Prostate gland (tissue), 2 donors: ENCODE results near the gene PKHD1. TPM values are rescaled to one million over a fixed set of nuclear protein-coding genes. Genes with fewer than 3 reads are reported as not detected.

Experiments used
- DNase-seq: peaks from one replicate; pipeline ENCODE4 v3.0.0-alpha.2; 2019; ENCODE audit warnings: low spot score
- H3K27ac ChIP-seq, 2 donors: fragments of 200-600 bp; sonication (generic); 2 replicates each; pipeline ENCODE4 v1.5.1; 2017 to 2019
- H3K27me3 ChIP-seq: fragments of 200-600 bp; sonication (generic); replicated peaks from 2 replicates; pipeline ENCODE4 v1.5.1; 2019; ENCODE audit not compliant: insufficient read depth
- H3K36me3 ChIP-seq, 2 donors: fragments of 200-600 bp; sonication (generic); 1 replicate in 1 of 2; 2 replicates in 1 of 2; pipeline versions ENCODE4 v1.5.1 to v1.8.1; 2017 to 2019
- H3K4me1 ChIP-seq: fragments of 200-600 bp; sonication (generic); replicated peaks from 2 replicates; pipeline ENCODE4 v1.5.1; 2019
- H3K4me3 ChIP-seq, 2 donors: fragments of 200-600 bp; sonication (generic); 2 replicates each; pipeline ENCODE4 v1.5.1; 2017 to 2019
- H3K9me3 ChIP-seq: fragments of 200-600 bp; sonication (generic); 2 replicates; pipeline ENCODE4 v1.5.1; 2017
- POLR2A ChIP-seq: fragments of 450-650 bp; IDR thresholded peaks from one replicate; pipeline ENCODE4 v1.6.1; 2016; ENCODE audit warnings: antibody characterized with exemption, mild to moderate bottlenecking
- POLR2AphosphoS5 ChIP-seq: sonication (generic); formaldehyde crosslinking; IDR thresholded peaks from one replicate; pipeline ENCODE4 v1.6.1; 2017; ENCODE audit warnings: antibody characterized with exemption
- WGBS: methylation state at CpG from one replicate; pipeline ENCODE4 v1.1.5; 2018; 5-methylcytosine and 5-hydroxymethylcytosine counted together
- intact Hi-C: fragments of 100-400 bp; cut with DNase I; formaldehyde crosslinking; loops from one replicate; pipeline ENCODE4 v1.14.2; 2022
- total RNA-seq, 2 donors: library from RNA; depleted of rRNA; stranded (reverse); fragments of >200 nt; gene quantifications; one replicate each; pipeline ENCODE4 v1.1.0, GENCODE V29; 2016
- TF ChIP-seq, protein P1 (sequence below), 4 experiments: fragments of 200-600 bp in 2 of 4; fragments of 450-650 bp in 2 of 4; sonication (generic) in 2 of 4; IDR thresholded peaks; 1 replicate in 3 of 4; 2 replicates in 1 of 4; pipeline ENCODE4 v1.5.1; 2016 to 2019; ENCODE audit warnings: antibody characterized with exemption in 4 of 4, mild to moderate bottlenecking in 2 of 4, moderate library complexity in 2 of 4

The PKHD1 gene
- total RNA-seq, 2 donors from 2014 or later = 0.46 to 1.1 TPM

DNA sequence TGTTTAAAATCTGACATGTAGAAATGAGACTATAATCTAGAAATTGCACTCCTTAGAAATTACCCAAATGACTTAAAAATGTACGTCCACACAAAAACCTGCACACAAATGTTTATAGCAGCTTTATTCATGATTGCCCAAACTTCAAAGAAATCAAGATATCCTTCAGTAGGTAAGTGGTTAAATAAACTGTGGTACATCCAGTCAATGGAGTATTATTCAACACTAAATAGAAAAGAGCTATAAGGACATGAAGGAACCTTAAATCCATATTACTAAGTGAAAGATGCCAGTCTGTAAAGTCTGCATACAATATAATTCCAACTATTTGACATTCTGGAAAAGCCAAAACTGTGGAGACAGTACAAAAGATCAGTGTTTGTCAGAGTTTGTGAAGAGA lies 513.4 kb downstream of the PKHD1 start:
- no peaks in the 10 kb centered on the region for H3K9me3 ChIP-seq
- intact Hi-C loops = no loop called here
- H3K4me1 ChIP-seq = no peaks in the 10 kb centered on the region
- no peaks in the 10 kb centered on the region for H3K36me3 ChIP-seq
- DNase-seq = no peak
- no peak overlapping the region for H3K27ac ChIP-seq
- H3K4me3 ChIP-seq = no peak overlapping the region
- WGBS = 82% methylated on average over 1 of the region's 1 CpG
- no peaks in the 10 kb centered on the region for H3K27me3 ChIP-seq
- no peak for TF ChIP-seq POLR2A
- TF ChIP-seq, protein P1, sequence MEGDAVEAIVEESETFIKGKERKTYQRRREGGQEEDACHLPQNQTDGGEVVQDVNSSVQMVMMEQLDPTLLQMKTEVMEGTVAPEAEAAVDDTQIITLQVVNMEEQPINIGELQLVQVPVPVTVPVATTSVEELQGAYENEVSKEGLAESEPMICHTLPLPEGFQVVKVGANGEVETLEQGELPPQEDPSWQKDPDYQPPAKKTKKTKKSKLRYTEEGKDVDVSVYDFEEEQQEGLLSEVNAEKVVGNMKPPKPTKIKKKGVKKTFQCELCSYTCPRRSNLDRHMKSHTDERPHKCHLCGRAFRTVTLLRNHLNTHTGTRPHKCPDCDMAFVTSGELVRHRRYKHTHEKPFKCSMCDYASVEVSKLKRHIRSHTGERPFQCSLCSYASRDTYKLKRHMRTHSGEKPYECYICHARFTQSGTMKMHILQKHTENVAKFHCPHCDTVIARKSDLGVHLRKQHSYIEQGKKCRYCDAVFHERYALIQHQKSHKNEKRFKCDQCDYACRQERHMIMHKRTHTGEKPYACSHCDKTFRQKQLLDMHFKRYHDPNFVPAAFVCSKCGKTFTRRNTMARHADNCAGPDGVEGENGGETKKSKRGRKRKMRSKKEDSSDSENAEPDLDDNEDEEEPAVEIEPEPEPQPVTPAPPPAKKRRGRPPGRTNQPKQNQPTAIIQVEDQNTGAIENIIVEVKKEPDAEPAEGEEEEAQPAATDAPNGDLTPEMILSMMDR (IDR thresholded peaks at IDR 0.05) = no peak

DNA sequence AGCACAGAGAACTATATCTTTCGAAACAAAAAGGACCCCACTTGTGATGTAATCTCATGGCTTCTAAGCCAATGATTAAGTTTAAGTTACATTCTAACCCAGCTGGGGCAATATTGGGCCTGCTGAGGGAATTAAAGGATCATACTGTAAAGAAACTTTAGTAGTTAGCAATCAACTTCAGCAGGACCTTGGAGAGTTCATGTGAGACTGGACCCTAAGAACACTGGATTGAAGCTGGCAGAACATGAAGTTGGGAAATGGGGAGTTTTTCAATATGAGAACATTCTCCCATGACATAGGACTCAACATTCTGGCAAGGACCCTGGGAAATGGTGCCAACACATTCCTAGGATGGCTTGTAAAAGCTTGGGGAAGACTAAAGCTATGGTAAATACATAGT lies 516.2 kb downstream of the PKHD1 start:
- 94% methylated on average over 1 of the region's 1 CpG for WGBS
- H3K9me3 ChIP-seq = no peaks in the 10 kb centered on the region
- H3K4me1 ChIP-seq = no peaks in the 10 kb centered on the region
- DNase-seq = no peak
- no peak overlapping the region for H3K4me3 ChIP-seq
- H3K27ac ChIP-seq = no peak overlapping the region
- TF ChIP-seq POLR2AphosphoS5 (no peak), POLR2A (no peak)
- TF ChIP-seq, protein P1 (IDR thresholded peaks at IDR 0.05) = no peak
- H3K27me3 ChIP-seq = no peaks in the 10 kb centered on the region
- no peaks in the 10 kb centered on the region for H3K36me3 ChIP-seq
- intact Hi-C loops = no loop called here

DNA sequence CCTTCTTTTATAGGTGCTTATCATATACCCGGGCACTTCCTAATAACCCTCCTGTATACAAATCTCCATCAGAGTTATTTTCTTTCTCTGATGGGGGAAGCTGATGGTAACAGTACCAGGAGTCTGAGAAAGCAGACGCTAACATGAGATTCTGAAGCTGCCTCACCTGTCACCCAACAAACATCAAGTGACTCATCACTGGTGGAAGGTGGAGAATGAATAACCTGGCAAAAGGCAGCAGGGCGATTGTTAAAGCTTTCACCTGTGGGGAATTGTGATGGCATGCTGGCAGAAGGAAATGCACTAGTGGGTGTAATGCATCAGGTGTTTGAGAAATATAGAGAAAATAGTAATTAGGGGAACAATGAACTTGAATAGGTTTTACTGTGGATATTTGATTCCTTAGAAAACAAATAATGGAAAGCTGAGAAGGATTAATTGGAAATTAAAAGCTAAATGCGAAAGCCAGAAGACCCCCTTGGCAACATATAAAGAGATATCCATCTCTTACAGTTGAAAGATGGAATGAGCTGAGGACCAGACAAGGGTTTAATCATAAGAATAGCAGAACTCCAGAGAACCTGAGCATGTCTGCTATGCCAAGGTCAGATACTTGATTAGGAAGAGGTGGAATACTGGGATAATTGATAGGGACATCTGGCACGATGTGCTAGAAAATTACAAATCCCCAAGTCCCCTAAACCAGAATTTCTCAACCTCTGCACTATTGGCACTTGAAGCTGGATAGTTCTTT lies 517.1 kb downstream of the PKHD1 start:
- no peaks in the 10 kb centered on the region for H3K36me3 ChIP-seq
- intact Hi-C loops = no loop called here
- H3K27ac ChIP-seq = no peak overlapping the region
- WGBS = 72% methylated on average over 5 of the region's 5 CpGs
- no peaks in the 10 kb centered on the region for H3K9me3 ChIP-seq
- H3K4me1 ChIP-seq = no peaks in the 10 kb centered on the region
- H3K27me3 ChIP-seq = no peaks in the 10 kb centered on the region
- DNase-seq = no peak
- H3K4me3 ChIP-seq = no peak overlapping the region
- TF ChIP-seq POLR2AphosphoS5 = no peak
- no peak for TF ChIP-seq POLR2A
- TF ChIP-seq, protein P1 (IDR thresholded peaks at IDR 0.05) = no peak

DNA sequence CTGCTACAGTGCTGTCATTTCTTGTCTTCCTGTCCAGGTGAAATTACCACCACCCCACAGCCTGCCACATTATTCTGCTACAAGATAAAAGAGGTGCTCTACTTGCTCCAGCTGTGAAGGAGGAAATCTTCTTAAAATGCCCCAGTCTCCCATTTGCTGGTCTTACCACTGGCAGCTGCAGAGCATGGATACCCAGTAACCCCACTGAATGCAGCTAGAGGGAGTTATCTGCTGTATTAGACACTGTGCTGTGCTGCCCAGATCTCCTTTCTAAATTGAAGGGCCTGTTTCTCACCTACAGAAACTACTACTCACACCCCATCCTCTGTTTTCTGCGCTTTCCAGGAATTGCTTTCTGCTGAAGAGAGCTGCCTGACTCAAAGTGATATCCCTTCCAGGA lies 517.8 kb downstream of the PKHD1 start:
- no peak for DNase-seq
- H3K4me3 ChIP-seq = no peak overlapping the region
- H3K9me3 ChIP-seq = no peaks in the 10 kb centered on the region
- no peaks in the 10 kb centered on the region for H3K27me3 ChIP-seq
- TF ChIP-seq, protein P1 (IDR thresholded peaks at IDR 0.05) = no peak
- no peak for TF ChIP-seq POLR2AphosphoS5
- no peak for TF ChIP-seq POLR2A
- no peaks in the 10 kb centered on the region for H3K36me3 ChIP-seq
- intact Hi-C loops = no loop called here
- H3K4me1 ChIP-seq = no peaks in the 10 kb centered on the region
- H3K27ac ChIP-seq = no peak overlapping the region
- WGBS = 92% methylated on average over 1 of the region's 1 CpG

DNA sequence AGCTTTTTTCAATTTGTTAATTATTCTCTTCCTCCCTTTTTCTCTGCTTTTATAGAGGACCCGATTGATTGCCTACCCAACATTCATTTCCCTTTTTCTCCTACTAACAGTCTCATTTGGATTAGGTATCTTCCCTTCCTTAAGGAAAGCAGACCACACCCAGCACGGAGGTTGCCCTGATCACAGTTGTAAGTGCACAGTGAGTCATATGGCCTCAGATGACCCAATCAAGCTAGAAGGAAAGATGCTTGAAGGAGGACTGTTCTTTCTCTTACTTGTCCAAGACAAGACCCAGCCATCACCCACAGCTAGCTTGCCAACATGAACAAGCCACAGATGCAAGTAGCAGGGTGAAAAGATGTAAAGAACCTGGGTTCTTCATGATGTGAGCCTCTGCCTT lies 518.6 kb downstream of the PKHD1 start:
- no peak overlapping the region for H3K27ac ChIP-seq
- intact Hi-C loops = no loop called here
- DNase-seq = no peak
- H3K9me3 ChIP-seq = no peaks in the 10 kb centered on the region
- H3K27me3 ChIP-seq = no peaks in the 10 kb centered on the region
- no peak overlapping the region for H3K4me3 ChIP-seq
- H3K36me3 ChIP-seq = no peaks in the 10 kb centered on the region
- no peaks in the 10 kb centered on the region for H3K4me1 ChIP-seq
- TF ChIP-seq POLR2A (no peak), POLR2AphosphoS5 (no peak)
- TF ChIP-seq, protein P1 (IDR thresholded peaks at IDR 0.05) = no peak
- WGBS = 80% methylated on average over 2 of the region's 2 CpGs
